Measurements from ENCODE around the gene FREM2.

DNA sequence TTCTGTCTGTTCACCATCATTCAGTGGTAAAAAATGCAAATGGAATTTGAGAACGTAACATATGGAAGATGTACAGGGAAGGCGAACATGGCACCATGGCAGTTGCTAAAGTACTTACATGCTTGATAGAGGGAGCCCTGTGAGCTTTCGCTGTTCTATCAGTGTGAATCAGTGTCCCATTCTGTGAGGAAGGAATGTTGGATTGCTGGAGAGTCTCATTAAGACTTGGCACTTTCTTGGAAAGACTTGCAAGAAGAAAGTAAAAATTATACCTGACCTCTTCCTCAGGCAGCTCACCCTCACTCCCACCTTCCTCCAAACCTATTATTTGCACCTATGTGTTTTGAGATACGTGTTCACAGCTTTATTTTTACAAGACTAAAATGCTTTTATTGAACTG, 43.5 kb downstream of the FREM2 start:
- TF ChIP-seq, protein P1, sequence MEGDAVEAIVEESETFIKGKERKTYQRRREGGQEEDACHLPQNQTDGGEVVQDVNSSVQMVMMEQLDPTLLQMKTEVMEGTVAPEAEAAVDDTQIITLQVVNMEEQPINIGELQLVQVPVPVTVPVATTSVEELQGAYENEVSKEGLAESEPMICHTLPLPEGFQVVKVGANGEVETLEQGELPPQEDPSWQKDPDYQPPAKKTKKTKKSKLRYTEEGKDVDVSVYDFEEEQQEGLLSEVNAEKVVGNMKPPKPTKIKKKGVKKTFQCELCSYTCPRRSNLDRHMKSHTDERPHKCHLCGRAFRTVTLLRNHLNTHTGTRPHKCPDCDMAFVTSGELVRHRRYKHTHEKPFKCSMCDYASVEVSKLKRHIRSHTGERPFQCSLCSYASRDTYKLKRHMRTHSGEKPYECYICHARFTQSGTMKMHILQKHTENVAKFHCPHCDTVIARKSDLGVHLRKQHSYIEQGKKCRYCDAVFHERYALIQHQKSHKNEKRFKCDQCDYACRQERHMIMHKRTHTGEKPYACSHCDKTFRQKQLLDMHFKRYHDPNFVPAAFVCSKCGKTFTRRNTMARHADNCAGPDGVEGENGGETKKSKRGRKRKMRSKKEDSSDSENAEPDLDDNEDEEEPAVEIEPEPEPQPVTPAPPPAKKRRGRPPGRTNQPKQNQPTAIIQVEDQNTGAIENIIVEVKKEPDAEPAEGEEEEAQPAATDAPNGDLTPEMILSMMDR (IDR thresholded peaks at IDR 0.05): no peak
- no peak for TF ChIP-seq POLR2A (IDR thresholded peaks at IDR 0.05)
